Esophagus squamous epithelium (tissue), 5 donors: ENCODE measurements around the gene LDLR. TPM values are rescaled to one million over a fixed set of nuclear protein-coding genes. Genes with fewer than 3 reads are reported as not detected.
"Not testable (repeated sequence)": the region's sequence is repeated elsewhere in the genome, so short reads cannot be mapped to it uniquely, and the experiment has no call there.

Experiments
- DNase-seq: peaks from one replicate; lab custom pipeline; 2025; lab: John Stamatoyannopoulos, UW
- H3K27ac ChIP-seq, 4 donors: fragments of 200-600 bp; sonication (generic); one replicate each; pipeline ENCODE4 v1.5.1; 2016 to 2019; ENCODE audit warnings: mild to moderate bottlenecking in 1 of 4
- H3K27me3 ChIP-seq, 4 donors: fragments of 200-600 bp; sonication (generic); 1 replicate in 3 of 4; 2 replicates in 1 of 4; pipeline versions ENCODE4 v1.5.1 to v1.6.0; 2017 to 2021; ENCODE audit warnings: antibody characterized with exemption in 1 of 4
- H3K36me3 ChIP-seq, 3 donors: fragments of 200-600 bp; sonication (generic); one replicate each; pipeline ENCODE4 v1.5.1; 2016 to 2019
- H3K4me1 ChIP-seq, 3 donors: fragments of 200-600 bp; sonication (generic); one replicate each; pipeline ENCODE4 v1.5.1; 2017 to 2019
- H3K4me3 ChIP-seq, 4 donors: fragments of 200-600 bp; sonication (generic); 1 replicate in 3 of 4; 2 replicates in 1 of 4; pipeline ENCODE4 v1.5.1; 2016 to 2019; ENCODE audit warnings: mild to moderate bottlenecking in 2 of 4, moderate library complexity in 1 of 4
- H3K9me3 ChIP-seq, 3 donors: fragments of 200-600 bp; sonication (generic); one replicate each; pipeline ENCODE4 v1.5.1; 2016 to 2019
- CTCF ChIP-seq, 6 experiments: fragments of 450-650 bp in 4 of 6; fragments of 200-600 bp in 2 of 6; sonication (generic) in 2 of 6; IDR thresholded peaks; one replicate each; pipeline ENCODE4 v1.5.1; 2016 to 2019; ENCODE audit warnings: antibody characterized with exemption in 6 of 6, mild to moderate bottlenecking in 4 of 6, moderate library complexity in 4 of 6
- POLR2A ChIP-seq, 4 donors: fragments of 450-650 bp; IDR thresholded peaks; one replicate each; pipeline ENCODE4 v1.6.1; 2017; ENCODE audit warnings: antibody characterized with exemption in 4 of 4, mild to moderate bottlenecking in 4 of 4, moderate library complexity in 3 of 4
- WGBS, 2 donors: methylation state at CpG; one replicate each; pipeline ENCODE4 v1.1.5; 2018; 5-methylcytosine and 5-hydroxymethylcytosine counted together
- intact Hi-C: fragments of 100-400 bp; cut with DNase I; formaldehyde crosslinking; loops from one replicate; pipeline ENCODE4 v1.15.0; 2022
- total RNA-seq, 4 donors: library from RNA; depleted of rRNA; stranded (reverse); fragments of >200 nt; gene quantifications; one replicate each; pipeline ENCODE4 v1.1.0, GENCODE V29; 2016
- donor health status: DM: yes; HTN: yes; CAD: no.

The LDLR gene
- total RNA-seq, 4 donors from 2014 or later, result 58.9 to 207 (median 149) TPM

GRCh38 chr19:11136400-11137101 is 47.3 kb downstream of the LDLR start:
- no peaks in the 10 kb centered on the region for H3K9me3 ChIP-seq
- DNase-seq, result no peak
- intact Hi-C loops, result loop anchor here (5.0 kb wide), 1 partner anchor 66 kb away; no protein-coding TSS in a partner anchor
- H3K27me3 ChIP-seq, result peaks cover 0 to 12% (median 0%) of the 10 kb centered on the region in 4 donors
- TF ChIP-seq POLR2A (IDR thresholded peaks at IDR 0.05) (no peak), CTCF (IDR thresholded peaks at IDR 0.05) (no peak)
- H3K4me1 ChIP-seq, result peaks cover 25 to 37% (median 25%) of the 10 kb centered on the region in 3 donors
- WGBS, 2 donors, result 64 to 68% methylated on average over 8 to 14 of the region's 14 CpGs
- peak overlapping the region in 3 of 4 donors; percentile 16 to 91 (median 90) for H3K27ac ChIP-seq
- no peak overlapping the region for H3K4me3 ChIP-seq
- H3K36me3 ChIP-seq, result peaks cover 7 to 21% (median 14%) of the 10 kb centered on the region in 3 donors

- no peaks in the 10 kb centered on the region for H3K9me3 ChIP-seq
- H3K27ac ChIP-seq, result peak overlapping the region; percentile 66 to 92 (median 90)
- H3K27me3 ChIP-seq, result peaks cover 0 to 12% (median 0%) of the 10 kb centered on the region in 4 donors
- TF ChIP-seq CTCF (IDR thresholded peaks at IDR 0.05), result peak; percentile 42 to 88 (median 84)
- no peak for TF ChIP-seq POLR2A (IDR thresholded peaks at IDR 0.05)
- intact Hi-C loops, result loop anchor here (5.0 kb wide), 1 partner anchor 65 kb away; no protein-coding TSS in a partner anchor
- H3K36me3 ChIP-seq, result peaks cover 0 to 11% (median 4%) of the 10 kb centered on the region in 3 donors
- peaks cover 34 to 49% (median 36%) of the 10 kb centered on the region in 3 donors for H3K4me1 ChIP-seq
- peak overlapping the region in 3 of 4 donors; percentile 22 to 57 (median 34) for H3K4me3 ChIP-seq
- DNase-seq, result no peak
- 2 to 7% methylated on average over 15 of the region's 28 CpGs for WGBS, 2 donors
These were observed 48.5 kb downstream of the LDLR start for GRCh38 chr19:11137542-11138384.

DNA sequence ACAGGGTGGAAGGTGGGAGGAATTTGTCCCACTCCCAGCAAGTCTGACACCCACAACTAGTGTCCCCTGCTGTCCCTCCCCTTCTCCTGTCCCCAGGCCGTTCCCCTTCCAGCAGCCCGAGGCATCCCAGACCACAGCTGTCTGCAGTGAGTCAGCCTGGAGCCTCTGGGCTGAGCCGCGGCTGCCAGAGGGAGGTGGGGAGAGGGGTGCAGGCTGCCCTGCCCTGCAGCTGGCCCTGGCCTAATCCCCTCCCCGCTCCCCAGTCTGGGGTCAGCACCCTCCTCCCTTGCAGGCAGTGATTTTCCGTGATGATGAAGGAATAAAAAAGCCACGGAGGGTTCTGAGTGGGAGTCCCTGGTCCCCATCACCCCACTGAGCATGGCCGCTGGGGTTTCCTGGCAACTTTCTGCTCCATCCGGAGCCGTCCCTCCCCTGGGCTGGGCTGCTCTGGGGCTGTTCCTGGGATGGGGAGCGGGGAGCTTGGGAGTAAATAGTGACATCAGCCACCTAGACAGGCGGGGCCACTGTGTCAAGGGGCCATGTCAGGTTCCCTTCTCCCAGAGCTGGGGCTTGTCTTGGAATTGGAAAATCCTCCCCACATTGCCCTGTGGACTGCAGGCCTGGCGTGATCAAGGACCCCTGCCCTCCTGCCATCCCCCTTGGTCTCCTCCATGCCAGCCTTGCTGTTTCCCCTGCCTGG is 49.5 kb downstream of the LDLR start:
- H3K4me1 ChIP-seq, result peaks cover 44 to 59% (median 46%) of the 10 kb centered on the region in 3 donors

DNA sequence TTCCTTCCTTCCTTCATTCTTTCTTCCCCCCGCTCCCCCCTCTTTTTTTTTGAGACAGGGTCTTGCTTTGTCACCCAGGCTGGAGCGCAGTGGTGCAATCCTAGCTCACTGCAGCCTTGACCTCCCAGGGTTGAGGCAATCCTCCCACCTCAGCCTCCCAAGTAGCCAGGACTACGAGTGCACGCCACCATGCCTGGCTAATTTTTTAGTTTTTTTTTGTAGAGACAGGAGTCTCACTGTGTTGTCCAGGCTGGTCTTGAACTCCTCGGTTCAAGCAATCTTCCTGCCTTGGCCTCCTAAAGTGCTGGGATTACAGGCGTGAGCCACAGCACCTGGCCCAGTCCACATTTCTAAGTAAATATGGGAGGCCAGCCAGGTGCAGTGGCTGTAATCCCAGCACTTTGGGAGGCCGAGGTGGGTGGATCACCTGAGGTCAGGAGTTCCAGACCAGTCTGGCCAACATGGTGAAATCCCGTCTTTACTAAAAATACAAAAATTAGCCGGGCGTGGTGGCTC is 50.8 kb downstream of the LDLR start:
- not testable (repeated sequence) for DNase-seq

More for the DNA sequence above, 49.5 kb downstream of the LDLR start:
- WGBS, 2 donors, result 21 to 53% methylated on average over 2 to 5 of the region's 13 CpGs
- intact Hi-C loops, result loop anchor here (5.0 kb wide), 1 partner anchor 64 kb away; no protein-coding TSS in a partner anchor
- DNase-seq, result no peak
- H3K4me3 ChIP-seq, result peak overlapping the region in 2 of 4 donors; percentile 34 to 57
- H3K27ac ChIP-seq, result peak overlapping the region; percentile 66 to 92 (median 90)
- H3K27me3 ChIP-seq, result peaks cover 0 to 12% (median 0%) of the 10 kb centered on the region in 4 donors
- peaks cover 0 to under 1% (median 0%) of the 10 kb centered on the region in 3 donors for H3K36me3 ChIP-seq
- H3K9me3 ChIP-seq, result no peaks in the 10 kb centered on the region
- no peak for TF ChIP-seq CTCF (IDR thresholded peaks at IDR 0.05)
- TF ChIP-seq POLR2A (IDR thresholded peaks at IDR 0.05), result no peak

GRCh38 chr19:11140896-11141295 is 51.6 kb downstream of the LDLR start:
- no peak for DNase-seq
- Histone ChIP-seq H3K36me3 (no peaks in the 10 kb centered on the region), H3K4me1 (peaks cover 45 to 60% (median 48%) of the 10 kb centered on the region in 3 donors), H3K9me3 (no peaks in the 10 kb centered on the region), H3K27me3 (peaks cover 0 to 12% (median 0%) of the 10 kb centered on the region in 4 donors), H3K4me3 (no peak overlapping the region), H3K27ac (peak overlapping the region in 2 of 4 donors; percentile 90 to 91)
- no peak for TF ChIP-seq POLR2A (IDR thresholded peaks at IDR 0.05)
- no peak for TF ChIP-seq CTCF (IDR thresholded peaks at IDR 0.05)
- WGBS, 2 donors, result 74 to 83% methylated on average over 3 to 9 of the region's 9 CpGs
- intact Hi-C loops, result no loop called here

More for the DNA sequence above, 50.8 kb downstream of the LDLR start:
- WGBS, 2 donors, result 63 to 89% methylated on average over 4 to 6 of the region's 10 CpGs
- H3K36me3 ChIP-seq, intact Hi-C loops, H3K4me3 ChIP-seq, H3K9me3 ChIP-seq: not testable (repeated sequence)
- peaks cover 0 to 12% (median 0%) of the 10 kb centered on the region in 4 donors for H3K27me3 ChIP-seq
- peak overlapping the region; percentile 66 to 92 (median 90) for H3K27ac ChIP-seq
- peaks cover 45 to 60% (median 48%) of the 10 kb centered on the region in 3 donors for H3K4me1 ChIP-seq
